IPS-18c (cell line): Measurements from ENCODE around the gene ARAP3.

Experiments used
- H3K4me3 ChIP-seq: 2 replicates; pipeline ENCODE4 v1.7.0; 2013; ENCODE audit warnings: low read depth, mild to moderate bottlenecking, low read length, moderate library complexity; ENCODE audit not compliant: insufficient read depth
- H3K9me3 ChIP-seq: one replicate; pipeline ENCODE4 v1.6.1; 2013; ENCODE audit warnings: mild to moderate bottlenecking, low read length, moderate library complexity; ENCODE audit not compliant: control insufficient read depth, insufficient read depth

The ARAP3 gene

GRCh38 chr5:141683596-141684141, 1.6 kb upstream of the ARAP3 start:
- H3K4me3 ChIP-seq = no peak overlapping the region

GRCh38 chr5:141681295-141681694, 735 bp downstream of the ARAP3 start:
- peak overlapping the region; percentile 46; the same call in 1 of the 2 replicates for H3K4me3 ChIP-seq
- H3K9me3 ChIP-seq = no peaks in the 10 kb centered on the region

More at GRCh38 chr5:141683596-141684141, 1.6 kb upstream of the ARAP3 start:
- no peaks in the 10 kb centered on the region for H3K9me3 ChIP-seq

GRCh38 chr5:141680751-141681201, 1.3 kb downstream of the ARAP3 start:
- Histone ChIP-seq H3K4me3 (peak overlapping the region; percentile 46; the same call in 1 of the 2 replicates), H3K9me3 (no peaks in the 10 kb centered on the region)

- no peaks in the 10 kb centered on the region for H3K9me3 ChIP-seq
- no peak overlapping the region for H3K4me3 ChIP-seq
Measured at GRCh38 chr5:141680178-141680577, 1.9 kb downstream of the ARAP3 start.

GRCh38 chr5:141677415-141677814, 4.6 kb downstream of the ARAP3 start:
- Histone ChIP-seq H3K9me3 (no peaks in the 10 kb centered on the region), H3K4me3 (no peak overlapping the region)

DNA sequence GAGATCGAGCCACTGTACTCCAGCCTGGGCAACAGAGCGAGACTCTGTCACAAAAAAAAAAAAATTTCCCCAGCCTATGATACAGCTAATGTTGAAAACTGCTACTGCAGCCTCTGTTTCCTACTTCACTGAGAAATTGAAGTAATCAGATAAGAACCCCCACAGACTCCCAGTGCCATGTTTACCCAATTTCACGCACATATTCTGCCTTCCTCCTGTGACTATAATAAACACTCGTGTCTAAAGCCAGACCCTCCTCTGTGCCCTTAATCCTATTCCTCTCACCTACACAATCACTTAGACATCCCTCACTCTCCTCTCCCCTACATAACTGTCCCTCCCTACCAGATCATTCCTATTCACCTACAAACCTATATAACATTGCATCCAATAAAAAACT, 6.4 kb downstream of the ARAP3 start:
- H3K4me3 ChIP-seq = no peak overlapping the region
- no peaks in the 10 kb centered on the region for H3K9me3 ChIP-seq

- Histone ChIP-seq H3K4me3 (no peak overlapping the region), H3K9me3 (no peaks in the 10 kb centered on the region)
Measured at GRCh38 chr5:141674747-141675146, 7.3 kb downstream of the ARAP3 start.

- H3K9me3 ChIP-seq = no peaks in the 10 kb centered on the region
- no peak overlapping the region for H3K4me3 ChIP-seq
Measured at GRCh38 chr5:141672841-141673813, 8.9 kb downstream of the ARAP3 start.

DNA sequence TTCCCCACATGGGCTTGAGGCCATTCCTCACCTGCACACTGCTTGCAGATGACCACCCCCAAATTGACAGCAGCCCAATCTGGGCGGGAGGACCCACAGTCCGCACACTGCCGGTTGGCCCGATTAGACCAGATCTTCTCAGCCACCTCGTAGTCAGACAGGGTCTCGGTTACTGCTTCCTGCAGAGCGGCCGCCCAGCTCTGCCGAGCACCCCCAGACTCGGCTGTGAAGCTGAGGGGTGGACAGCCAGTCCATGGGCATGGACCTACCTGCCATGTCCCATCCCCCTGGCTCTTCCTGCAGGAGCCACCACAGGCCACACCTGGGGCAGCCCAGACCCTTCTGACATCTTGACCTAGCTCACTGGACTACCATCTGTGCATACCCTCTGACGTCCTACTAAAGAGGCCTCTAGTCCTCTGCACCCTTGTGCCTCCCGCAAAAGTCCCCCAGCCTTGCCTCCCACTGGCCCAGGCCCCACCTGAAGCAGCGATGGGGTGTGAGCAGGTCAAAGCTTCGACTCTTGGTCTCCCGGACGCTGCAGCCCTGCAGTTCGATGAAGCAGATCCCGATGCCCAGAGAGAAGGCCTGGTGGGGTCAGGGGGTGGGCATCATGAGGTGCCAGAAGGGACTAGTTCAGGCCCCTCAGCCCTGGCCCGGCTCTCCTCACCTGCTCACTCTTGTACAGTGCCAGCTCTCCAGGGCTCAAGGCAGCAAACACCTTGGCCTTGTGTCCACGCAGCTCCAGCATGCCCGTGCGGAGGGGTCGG, 9.8 kb downstream of the ARAP3 start:
- H3K4me3 ChIP-seq = no peak overlapping the region
- H3K9me3 ChIP-seq = no peaks in the 10 kb centered on the region

- H3K9me3 ChIP-seq = no peaks in the 10 kb centered on the region
- H3K4me3 ChIP-seq = no peak overlapping the region
Measured at GRCh38 chr5:141669520-141669919, 12.5 kb downstream of the ARAP3 start.

DNA sequence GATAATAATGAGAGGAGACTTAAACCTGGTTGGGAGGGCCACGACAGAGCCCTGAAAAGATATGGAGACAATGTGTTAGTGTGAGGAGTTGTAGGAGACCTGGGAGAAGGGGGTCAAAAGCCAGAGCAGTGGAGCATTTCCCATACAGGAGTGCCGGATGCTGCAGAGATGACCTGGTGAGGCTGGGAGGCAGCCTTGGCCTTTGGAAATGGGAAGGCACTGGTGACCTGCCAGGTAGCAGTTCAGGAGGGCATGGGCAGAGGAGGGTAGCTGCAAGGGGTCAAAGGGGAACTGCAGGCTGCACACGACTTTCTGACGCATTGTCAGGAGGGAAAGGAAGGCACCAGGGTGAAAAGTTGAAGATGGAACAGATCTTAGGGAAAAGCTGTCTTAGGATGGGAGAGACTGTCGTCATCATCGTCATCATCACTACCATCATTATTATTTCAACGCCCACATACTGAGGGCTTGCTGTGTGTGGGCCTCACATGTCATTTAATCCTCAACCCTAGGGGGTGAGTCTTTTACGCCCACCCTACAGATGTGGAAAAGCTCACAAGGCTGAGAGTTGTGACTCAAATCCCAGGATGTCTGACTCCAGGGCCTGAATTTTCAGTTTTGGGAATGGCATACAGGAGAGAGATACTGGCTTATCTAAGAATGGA, 13.3 kb downstream of the ARAP3 start:
- Histone ChIP-seq H3K9me3 (no peaks in the 10 kb centered on the region), H3K4me3 (no peak overlapping the region)

DNA sequence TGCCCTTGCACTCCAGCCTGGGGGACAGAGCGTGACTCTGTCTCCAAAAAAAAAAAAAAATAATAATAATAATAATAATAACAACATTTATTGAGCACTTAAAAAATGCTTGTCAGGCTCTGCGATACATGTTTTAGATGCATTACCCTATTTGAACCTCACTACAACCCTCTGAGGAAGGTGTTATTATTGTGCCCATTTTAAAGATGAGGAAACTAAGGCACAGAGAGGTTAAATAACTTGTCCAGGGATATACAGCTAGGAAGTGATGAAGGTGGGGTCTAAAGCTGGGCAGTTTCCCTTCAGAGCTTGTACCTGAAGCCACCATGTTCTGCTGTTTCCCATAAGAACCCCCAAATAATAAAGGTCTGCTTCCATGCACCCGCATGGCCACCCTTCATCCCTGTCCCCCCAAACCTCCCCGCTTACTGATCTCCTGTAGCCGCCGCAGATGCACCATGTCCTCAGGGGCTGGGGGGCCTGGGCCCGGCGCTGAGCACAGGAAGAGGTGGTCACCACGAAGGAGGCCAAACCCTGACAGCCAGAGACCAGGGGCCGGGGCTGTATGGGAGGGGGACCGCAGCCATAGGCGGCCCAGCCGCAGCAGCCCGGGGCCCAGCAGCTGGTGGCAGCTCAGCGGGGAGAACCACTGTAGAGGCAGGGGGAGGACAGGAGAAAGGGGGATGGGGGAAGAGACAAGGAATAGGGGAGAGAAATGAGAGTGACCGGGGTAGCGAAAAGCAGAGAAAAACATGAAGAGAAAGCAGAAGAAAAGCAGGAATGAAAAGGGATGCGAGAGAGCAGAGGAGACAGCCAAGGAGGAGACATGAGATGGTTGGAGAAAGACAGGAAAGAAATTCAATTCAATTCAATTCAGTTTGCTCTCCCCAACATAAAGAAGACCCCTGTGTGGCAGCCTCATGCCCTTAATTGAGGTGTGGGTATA, 15.8 kb downstream of the ARAP3 start:
- Histone ChIP-seq H3K4me3 (no peak overlapping the region), H3K9me3 (no peaks in the 10 kb centered on the region)

- Histone ChIP-seq H3K9me3 (no peaks in the 10 kb centered on the region), H3K4me3 (no peak overlapping the region)
Measured at GRCh38 chr5:141664733-141665461, 17.1 kb downstream of the ARAP3 start.

DNA sequence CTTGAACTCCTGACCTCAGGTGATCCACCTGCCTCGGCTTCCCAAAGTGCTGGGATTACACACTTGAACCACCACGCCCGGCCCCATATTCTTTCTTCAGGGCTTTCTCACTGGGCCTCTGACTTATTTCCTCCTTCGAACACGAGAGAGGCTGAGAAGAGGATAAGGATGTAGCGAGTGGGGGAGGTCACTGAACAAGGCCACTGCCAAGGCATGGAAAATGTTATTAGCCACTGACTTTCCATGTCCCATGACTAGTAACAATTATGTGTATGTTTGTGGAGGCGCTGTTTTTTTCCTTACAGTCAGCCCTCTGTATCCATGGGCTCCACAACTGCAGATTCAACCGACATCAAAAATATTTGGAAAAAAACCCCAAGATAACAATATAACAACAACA, 18.5 kb downstream of the ARAP3 start:
- H3K4me3 ChIP-seq = no peak overlapping the region
- no peaks in the 10 kb centered on the region for H3K9me3 ChIP-seq

DNA sequence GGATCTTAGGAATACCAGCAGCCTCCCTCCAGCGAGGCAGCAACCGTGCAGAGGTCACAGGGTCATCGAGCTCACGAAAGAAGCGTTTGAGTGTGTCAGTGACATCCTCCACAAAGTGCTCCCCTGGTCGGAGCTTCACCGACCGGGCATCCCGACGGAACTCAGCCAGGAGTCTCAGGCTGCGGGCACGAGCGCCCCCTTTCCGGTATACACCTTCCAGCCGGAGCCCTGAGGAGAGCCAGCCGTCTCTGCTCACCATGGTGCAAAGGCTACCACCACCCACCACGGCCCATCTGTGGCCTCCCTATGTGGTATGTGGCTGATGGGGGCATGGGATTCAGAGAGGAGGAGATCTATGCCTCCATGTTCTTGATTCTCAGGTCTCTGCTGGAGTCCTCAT, 20.0 kb downstream of the ARAP3 start:
- no peak overlapping the region for H3K4me3 ChIP-seq
- peaks cover 2% of the 10 kb centered on the region for H3K9me3 ChIP-seq
